Right hindlimb (tissue), 1 donor: ENCODE results near the gene GPR31.

Source experiments
- DNase-seq: peaks from one replicate; pipeline ENCODE4 v3.0.0-alpha.2; 2018

Gene GPR31

GRCh38 chr6:167137081-167137480 is 20.7 kb downstream of the GPR31 start:
- no peak for DNase-seq

- no peak for DNase-seq
These were observed 21.4 kb downstream of the GPR31 start for GRCh38 chr6:167136376-167136775.

GRCh38 chr6:167134448-167135328 is 23.1 kb downstream of the GPR31 start:
- DNase-seq, result no peak

- DNase-seq, result no peak
These were observed 26.8 kb downstream of the GPR31 start for GRCh38 chr6:167130712-167131684.

- no peak for DNase-seq
These were observed 27.6 kb downstream of the GPR31 start for GRCh38 chr6:167130008-167130677.

GRCh38 chr6:167129562-167129961 is 28.2 kb downstream of the GPR31 start:
- DNase-seq, result no peak

- DNase-seq, result no peak
These were observed 28.6 kb downstream of the GPR31 start for GRCh38 chr6:167129159-167129558.

GRCh38 chr6:167127785-167128531 is 29.8 kb downstream of the GPR31 start:
- no peak for DNase-seq

- DNase-seq, result no peak
These were observed 31.9 kb downstream of the GPR31 start for GRCh38 chr6:167125855-167126349.

- DNase-seq, result no peak
These were observed 32.4 kb downstream of the GPR31 start for GRCh38 chr6:167125410-167125809.

GRCh38 chr6:167124753-167125152 is 33.0 kb downstream of the GPR31 start:
- DNase-seq, result no peak

- no peak for DNase-seq
These were observed 34.7 kb downstream of the GPR31 start, which contains the start of gene CCR6 for GRCh38 chr6:167122827-167123657. TSS of gene CCR6 (plus strand) at chr6:167123096. CDS start at chr6:167136135, 13,039 bp downstream.

- DNase-seq, result no peak
These were observed 35.5 kb downstream of the GPR31 start for GRCh38 chr6:167122041-167122826.

GRCh38 chr6:167121335-167121841 is 36.4 kb downstream of the GPR31 start:
- DNase-seq, result no peak

GRCh38 chr6:167120583-167120903 is 37.2 kb downstream of the GPR31 start:
- no peak for DNase-seq

- no peak for DNase-seq
These were observed 37.9 kb downstream of the GPR31 start for GRCh38 chr6:167119670-167120582.

- no peak for DNase-seq
These were observed 38.9 kb downstream of the GPR31 start for GRCh38 chr6:167118839-167119238.

- DNase-seq, result no peak
These were observed 39.8 kb downstream of the GPR31 start for GRCh38 chr6:167118006-167118405.

GRCh38 chr6:167116838-167117228 is 40.9 kb downstream of the GPR31 start:
- DNase-seq, result no peak
